Small intestine (tissue), 7 donors: ENCODE data around the gene INPP5F. TPM values are rescaled to one million over a fixed set of nuclear protein-coding genes. Genes with fewer than 3 reads are reported as not detected.

Experiments
- DNase-seq, 2 donors: peaks; one replicate each; pipeline versions ENCODE4 v3.0.0 to v3.0.0-alpha.2; 2013
- FAIRE-seq: peaks from 2 replicates; lab custom pipeline; 2012; peaks lifted over from hg19 to GRCh38; lab: Jason Lieb, UNC
- H3K27ac ChIP-seq, 3 donors: one replicate each; pipeline ENCODE4 v1.5.1; 2013; ENCODE audit warnings: low read length in 2 of 3, mild to moderate bottlenecking in 2 of 3, control low read depth in 1 of 3, inconsistent platforms in 1 of 3, low read depth in 1 of 3, moderate library complexity in 1 of 3
- H3K27me3 ChIP-seq, 3 donors: one replicate each; pipeline ENCODE4 v1.6.1; 2013; ENCODE audit warnings: low read length in 3 of 3, inconsistent platforms in 1 of 3; ENCODE audit not compliant: control insufficient read depth in 3 of 3, insufficient read depth in 3 of 3
- H3K36me3 ChIP-seq, 3 donors: one replicate each; pipeline ENCODE4 v1.6.1; 2013; ENCODE audit warnings: low read length in 3 of 3, inconsistent platforms in 1 of 3, low read depth in 1 of 3, mild to moderate bottlenecking in 1 of 3, moderate library complexity in 1 of 3; ENCODE audit not compliant: control insufficient read depth in 3 of 3, insufficient read depth in 2 of 3
- H3K4me1 ChIP-seq, 3 donors: one replicate each; pipeline ENCODE4 v1.6.1; 2013; ENCODE audit warnings: low read length in 2 of 3, inconsistent platforms in 1 of 3, low read depth in 1 of 3, mild to moderate bottlenecking in 1 of 3, moderate library complexity in 1 of 3; ENCODE audit not compliant: control insufficient read depth in 3 of 3, insufficient read depth in 2 of 3
- H3K4me3 ChIP-seq, 3 donors: one replicate each; pipeline ENCODE4 v1.5.1; 2013; ENCODE audit warnings: low read length in 3 of 3, control low read depth in 1 of 3, inconsistent platforms in 1 of 3, low read depth in 1 of 3, mild to moderate bottlenecking in 1 of 3, moderate library complexity in 1 of 3
- H3K9me3 ChIP-seq, 2 donors: one replicate each; pipeline ENCODE4 v1.6.1; 2013; ENCODE audit warnings: low read depth in 1 of 2, low read length in 1 of 2; ENCODE audit not compliant: control insufficient read depth in 2 of 2, insufficient read depth in 1 of 2
- WGBS, 3 donors: extraction: QIAGEN DNeasy Blood & Tissue Kit; methylation state at CpG; one replicate each; pipeline ENCODE4 v1.1.7; 2013; 5-methylcytosine and 5-hydroxymethylcytosine counted together
- polyA plus RNA-seq, 4 donors: library from polyadenylated mRNA; stranded (reverse) in 3 of 4; unstranded in 1 of 4; fragments of 200-250 nt in 3 of 4; fragments of 120-200 nt in 1 of 4; gene quantifications; one replicate each; pipeline versions ENCODE4 v1.2.1 to v1.2.3, GENCODE V29; 2013
- donor health status: healthy with polysubstance abuse.
- donor health status: control.
- donor health status: control.
- donor health status: Bipolar disorder and iron deficiency.
- donor health status: healthy.

The INPP5F gene
- polyA plus RNA-seq, 4 donors, result 3.5 to 14.1 (median 5.2) TPM

DNA sequence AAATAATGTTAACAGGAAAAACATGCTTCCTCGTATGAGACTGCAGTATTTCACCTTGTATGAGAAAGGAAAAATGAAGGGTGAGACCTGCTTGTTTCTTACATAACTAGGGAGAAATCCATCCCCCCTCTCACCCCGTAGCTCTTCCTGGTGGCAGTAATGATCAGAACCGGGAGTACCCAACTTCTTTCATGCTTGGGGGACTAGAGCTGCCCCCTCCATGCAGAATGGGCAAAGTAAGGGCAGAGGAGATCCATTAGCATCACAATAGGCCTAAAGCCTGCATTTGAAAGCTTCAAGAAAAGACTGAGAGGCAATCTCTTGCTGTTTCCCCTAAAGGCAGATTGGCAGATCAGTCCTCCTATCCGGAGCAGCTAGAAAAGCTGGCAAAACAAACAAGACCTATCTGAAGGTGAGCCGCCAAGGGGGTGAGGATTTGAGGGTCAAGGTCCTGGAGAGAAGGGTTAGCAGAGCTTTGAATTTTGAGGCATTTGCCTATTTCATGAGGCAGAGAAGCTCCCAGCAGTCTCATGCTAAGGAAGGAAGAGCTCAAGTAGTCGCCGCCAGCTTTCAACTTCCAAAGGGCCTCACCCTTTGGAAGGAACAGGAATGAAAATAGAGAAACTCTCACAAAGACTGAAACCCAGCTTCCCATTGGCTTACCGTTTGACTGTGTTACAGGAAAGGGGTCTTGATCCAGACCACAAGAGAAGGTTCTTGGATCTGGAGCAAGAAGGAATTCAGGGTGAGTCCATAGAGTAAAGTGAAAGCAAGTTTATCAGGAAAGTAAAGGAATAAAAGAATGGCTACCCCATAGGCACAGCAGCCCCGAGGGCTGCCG lies 38.4 kb upstream of the INPP5F start:
- Histone ChIP-seq H3K4me1 (peaks cover 0 to 14% (median 0%) of the 10 kb centered on the region in 3 donors), H3K4me3 (peak overlapping the region in 1 of 3 donors; percentile 35), H3K36me3 (no peaks in the 10 kb centered on the region), H3K9me3 (no peaks in the 10 kb centered on the region), H3K27ac (peak overlapping the region in 1 of 3 donors; percentile 56), H3K27me3 (no peaks in the 10 kb centered on the region)
- FAIRE-seq (no peak), DNase-seq (peak in 1 of 2 donors; percentile 38)
- 59 to 67% (median 67%) methylated on average over 10 of the region's 10 CpGs for WGBS, 3 donors

- FAIRE-seq (no peak), DNase-seq (peak in 1 of 2 donors; percentile 63)
- peaks cover 0 to 14% (median 0%) of the 10 kb centered on the region in 3 donors for H3K4me1 ChIP-seq
- no peaks in the 10 kb centered on the region for H3K9me3 ChIP-seq
- H3K27me3 ChIP-seq, result no peaks in the 10 kb centered on the region
- H3K27ac ChIP-seq, result peak overlapping the region in 1 of 3 donors; percentile 56
- no peak overlapping the region for H3K4me3 ChIP-seq
- H3K36me3 ChIP-seq, result no peaks in the 10 kb centered on the region
- WGBS, 3 donors, result 71 to 81% (median 75%) methylated on average over 4 of the region's 4 CpGs
These were observed 37.8 kb upstream of the INPP5F start for GRCh38 chr10:119688033-119688508.

- H3K4me1 ChIP-seq, result peaks cover 0 to 14% (median 0%) of the 10 kb centered on the region in 3 donors
- no peak overlapping the region for H3K27ac ChIP-seq
- H3K36me3 ChIP-seq, result no peaks in the 10 kb centered on the region
- H3K4me3 ChIP-seq, result no peak overlapping the region
- WGBS, 3 donors, result 86 to 90% (median 87%) methylated on average over 6 of the region's 6 CpGs
- H3K9me3 ChIP-seq, result no peaks in the 10 kb centered on the region
- DNase-seq (no peak), FAIRE-seq (no peak)
- H3K27me3 ChIP-seq, result no peaks in the 10 kb centered on the region
These were observed 36.8 kb upstream of the INPP5F start for GRCh38 chr10:119689016-119689580.

DNA sequence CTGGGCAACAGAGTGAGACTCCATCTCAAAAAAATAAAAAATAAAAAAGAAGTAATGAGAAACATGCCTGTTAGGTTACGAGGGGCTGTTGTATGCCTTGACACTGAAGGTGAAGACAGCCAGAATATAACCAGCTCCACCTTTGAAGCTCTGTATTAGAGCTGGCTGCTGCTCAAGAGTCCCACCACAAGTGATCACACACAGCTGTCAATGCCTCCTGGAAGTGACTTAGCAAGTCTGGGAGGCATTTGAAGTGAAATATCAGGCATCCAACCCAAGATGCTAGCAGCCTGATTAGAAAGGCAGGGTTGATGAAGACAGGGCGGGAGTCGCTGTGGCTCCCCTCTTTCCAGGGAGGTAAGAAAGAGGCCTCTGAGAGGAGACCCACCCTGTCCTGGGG lies 34.1 kb upstream of the INPP5F start:
- 92 to 96% (median 94%) methylated on average over 3 of the region's 3 CpGs for WGBS, 3 donors
- H3K4me1 ChIP-seq, result peaks cover 0 to 13% (median 0%) of the 10 kb centered on the region in 3 donors
- no peak for FAIRE-seq

GRCh38 chr10:119693262-119693957 lies 32.4 kb upstream of the INPP5F start:
- WGBS, 3 donors, result 67 to 77% (median 72%) methylated on average over 6 of the region's 6 CpGs
- Histone ChIP-seq H3K4me3 (no peak overlapping the region), H3K27ac (peak overlapping the region in 1 of 3 donors; percentile 36), H3K27me3 (peaks cover 0 to 2% (median 0%) of the 10 kb centered on the region in 3 donors), H3K36me3 (no peaks in the 10 kb centered on the region), H3K4me1 (no peaks in the 10 kb centered on the region), H3K9me3 (no peaks in the 10 kb centered on the region)
- peak in 1 of 2 donors; percentile 11 for DNase-seq
- no peak for FAIRE-seq

More for the DNA sequence above, 34.1 kb upstream of the INPP5F start:
- no peak overlapping the region for H3K27ac ChIP-seq
- H3K36me3 ChIP-seq, result no peaks in the 10 kb centered on the region
- peaks cover 0 to 2% (median 0%) of the 10 kb centered on the region in 3 donors for H3K27me3 ChIP-seq
- H3K9me3 ChIP-seq, result no peaks in the 10 kb centered on the region
- no peak overlapping the region for H3K4me3 ChIP-seq
- DNase-seq, result no peak

- no peaks in the 10 kb centered on the region for H3K4me1 ChIP-seq
- no peak for DNase-seq
- 85 to 91% (median 89%) methylated on average over 7 of the region's 7 CpGs for WGBS, 3 donors
- peaks cover 0 to 2% (median 0%) of the 10 kb centered on the region in 3 donors for H3K27me3 ChIP-seq
- no peaks in the 10 kb centered on the region for H3K36me3 ChIP-seq
- no peak for FAIRE-seq
- H3K4me3 ChIP-seq, result no peak overlapping the region
- no peak overlapping the region for H3K27ac ChIP-seq
- H3K9me3 ChIP-seq, result no peaks in the 10 kb centered on the region
These were observed 31.2 kb upstream of the INPP5F start for GRCh38 chr10:119694608-119695007.

GRCh38 chr10:119700321-119700954 lies 25.4 kb upstream of the INPP5F start:
- WGBS, 3 donors, result 59 to 70% (median 63%) methylated on average over 4 of the region's 4 CpGs
- H3K27ac ChIP-seq, result no peak overlapping the region
- no peak for FAIRE-seq

GRCh38 chr10:119701861-119702260 lies 24.0 kb upstream of the INPP5F start:
- no peaks in the 10 kb centered on the region for H3K27me3 ChIP-seq
- DNase-seq (no peak), FAIRE-seq (no peak)
- H3K27ac ChIP-seq, result no peak overlapping the region
- H3K4me3 ChIP-seq, result no peak overlapping the region
- peaks cover 0 to 2% of the 10 kb centered on the region in 2 donors for H3K9me3 ChIP-seq
- H3K4me1 ChIP-seq, result no peaks in the 10 kb centered on the region
- no peaks in the 10 kb centered on the region for H3K36me3 ChIP-seq
- WGBS, 3 donors, result 38 to 46% (median 45%) methylated on average over 7 of the region's 7 CpGs

More at GRCh38 chr10:119700321-119700954, 25.4 kb upstream of the INPP5F start:
- H3K27me3 ChIP-seq, result peaks cover 0 to 2% (median 0%) of the 10 kb centered on the region in 3 donors
- DNase-seq, result no peak
- no peak overlapping the region for H3K4me3 ChIP-seq
- H3K4me1 ChIP-seq, result no peaks in the 10 kb centered on the region
- no peaks in the 10 kb centered on the region for H3K9me3 ChIP-seq
- H3K36me3 ChIP-seq, result no peaks in the 10 kb centered on the region
